ENCODE results near the gene KCNK3. TPM values are rescaled to one million over a fixed set of nuclear protein-coding genes. Genes with fewer than 3 reads are reported as not detected.
"Not testable (repeated sequence)": the region's sequence is repeated elsewhere in the genome, so short reads cannot be mapped to it uniquely, and the experiment has no call there.

Gene KCNK3
- total RNA-seq, 1 experiment from 2014 or later: 0.12 TPM

DNA sequence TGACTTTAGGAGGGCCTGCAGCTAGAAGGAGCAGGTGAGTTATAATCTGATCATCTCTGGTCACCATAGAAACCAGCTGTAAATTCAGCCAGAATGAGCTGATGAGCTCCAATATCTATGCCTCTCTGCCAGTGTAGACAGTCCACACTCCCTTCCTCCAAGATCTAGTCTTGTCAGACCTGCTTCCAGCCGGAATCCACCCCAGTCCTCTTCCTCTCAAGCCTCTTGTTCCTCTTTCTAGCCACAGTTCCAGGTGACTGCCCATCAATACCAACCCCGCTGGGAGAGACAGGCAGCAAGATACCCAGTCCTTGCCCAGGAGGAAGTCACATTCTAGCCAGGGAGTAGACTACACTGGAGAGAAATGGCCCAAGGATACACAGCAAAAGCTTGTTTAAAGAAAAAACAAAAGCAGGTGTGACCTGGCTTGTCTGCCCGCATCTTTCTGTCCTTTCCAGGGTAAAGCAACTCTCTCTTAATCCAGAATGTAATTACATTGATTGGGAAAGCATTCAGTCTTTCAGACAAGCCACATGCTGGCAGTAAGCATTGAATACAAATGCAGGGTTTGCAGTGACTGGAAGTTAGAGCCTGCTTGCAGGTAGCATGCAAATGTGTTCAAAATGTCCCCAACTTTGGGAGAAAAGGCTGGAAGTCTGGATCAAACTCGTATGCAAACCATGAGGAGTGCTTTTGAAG is 62.6 kb downstream of the KCNK3 start:
- DNase-seq (ENCODE audit: low spot score): no peak

DNA sequence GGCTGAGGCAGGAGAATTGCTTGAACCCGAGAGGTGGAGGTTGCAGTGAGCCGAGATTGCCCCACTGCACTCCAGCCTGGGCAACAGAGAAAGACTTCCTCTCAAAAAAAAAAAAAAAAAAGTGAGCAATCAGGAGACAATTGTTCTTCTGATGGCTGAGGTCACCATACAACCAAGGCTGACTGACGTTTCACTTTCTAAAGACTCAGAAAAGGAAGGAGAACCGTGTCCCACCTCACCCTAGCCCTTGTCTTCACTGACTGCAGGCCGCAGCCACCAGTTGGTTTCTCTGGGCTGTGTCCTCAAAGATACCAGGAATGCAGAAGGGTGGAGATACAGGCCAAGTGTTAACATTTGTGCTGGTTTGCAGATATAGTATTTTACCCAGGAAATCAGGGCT is 63.8 kb downstream of the KCNK3 start:
- no peak for DNase-seq (ENCODE audit: low spot score)

DNA sequence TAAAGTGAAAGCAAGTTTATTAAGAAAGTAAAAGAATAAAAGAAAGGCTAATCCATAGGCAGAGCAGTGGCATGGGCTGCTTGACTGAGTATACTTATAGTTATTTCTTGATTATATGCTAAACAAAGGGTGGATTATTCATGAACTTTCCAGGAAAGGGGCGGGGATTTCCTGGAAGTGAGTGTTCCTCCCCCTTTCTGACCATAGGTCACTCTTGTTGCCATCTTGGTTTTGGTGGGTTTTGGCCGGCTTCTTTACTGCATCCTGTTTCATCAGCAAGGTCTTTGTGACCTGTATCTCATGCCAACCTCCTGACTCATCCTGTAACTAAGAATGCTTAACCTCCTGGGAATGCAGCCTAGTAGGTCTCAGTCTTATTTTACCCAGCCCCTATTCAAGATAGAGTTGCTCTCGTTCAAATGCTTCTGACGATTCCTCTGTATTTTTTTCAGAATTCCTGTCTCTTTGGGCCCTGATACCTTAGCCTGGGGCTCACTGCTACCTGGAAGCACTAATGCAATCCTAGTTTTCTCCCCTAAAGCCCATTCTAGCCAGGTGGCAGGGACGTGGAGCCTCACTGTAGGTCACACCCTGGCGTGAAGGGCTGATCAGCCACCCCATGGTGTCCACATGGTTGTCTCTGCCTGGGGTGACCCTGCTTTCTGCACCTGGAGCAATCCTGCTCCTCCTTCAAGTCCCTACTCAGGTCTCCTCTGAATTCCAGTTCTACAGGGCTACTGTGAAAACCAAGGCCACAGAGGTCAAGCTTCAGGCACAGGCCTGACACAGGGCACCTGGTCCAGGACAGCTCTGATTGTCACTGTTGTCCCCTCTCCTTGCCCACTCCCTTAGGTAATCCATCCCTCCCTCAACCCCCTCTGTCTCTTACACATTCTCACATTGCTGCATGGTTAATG is 65.6 kb downstream of the KCNK3 start:
- peak; percentile 94 for DNase-seq (ENCODE audit: low spot score)

DNA sequence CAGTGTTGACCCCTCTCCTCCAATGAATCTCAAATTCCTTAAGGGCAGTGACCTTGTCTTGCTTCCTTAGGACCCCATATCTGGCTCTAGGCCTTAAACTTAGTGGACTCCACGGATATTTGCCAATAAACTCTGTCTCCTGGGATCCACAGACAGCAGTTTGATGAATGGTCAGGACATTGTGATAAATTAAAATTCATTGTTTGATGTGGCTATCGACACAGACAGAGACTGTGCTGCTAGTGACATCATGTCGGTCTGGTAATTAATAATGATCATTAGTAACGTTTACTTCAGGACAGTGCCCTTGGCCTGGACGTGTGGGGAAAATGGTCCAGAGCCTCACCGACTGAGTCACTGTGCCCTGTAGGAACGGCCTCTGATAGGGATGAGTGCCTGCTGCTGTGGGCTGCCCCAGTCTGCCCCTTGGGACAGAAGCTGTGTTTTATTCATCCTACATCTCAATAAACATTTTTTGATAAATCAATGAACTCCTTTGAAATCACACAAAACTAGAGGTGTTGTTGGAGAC is 66.3 kb downstream of the KCNK3 start:
- no peak for DNase-seq (ENCODE audit: low spot score)

DNA sequence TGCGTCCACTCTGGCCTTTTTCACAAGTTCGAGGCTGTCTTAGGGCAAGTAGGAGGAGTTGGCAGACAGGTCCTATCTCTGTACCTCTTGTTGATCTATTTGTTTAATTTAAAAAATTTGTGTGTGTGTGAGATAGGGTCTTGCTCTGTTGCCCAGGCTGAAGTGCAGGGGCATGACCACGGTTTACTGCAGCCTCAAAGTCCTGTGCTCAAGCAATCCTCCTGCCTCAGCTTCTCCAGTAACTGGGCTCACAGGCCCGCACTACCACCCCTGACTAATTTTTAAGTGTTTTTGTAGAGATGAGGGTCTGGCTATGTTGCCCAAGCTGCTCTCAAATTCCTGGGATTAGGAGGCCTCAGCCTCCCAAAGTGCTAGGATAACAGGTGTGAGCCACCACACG is 67.3 kb downstream of the KCNK3 start:
- no peak for DNase-seq (ENCODE audit: low spot score)

DNA sequence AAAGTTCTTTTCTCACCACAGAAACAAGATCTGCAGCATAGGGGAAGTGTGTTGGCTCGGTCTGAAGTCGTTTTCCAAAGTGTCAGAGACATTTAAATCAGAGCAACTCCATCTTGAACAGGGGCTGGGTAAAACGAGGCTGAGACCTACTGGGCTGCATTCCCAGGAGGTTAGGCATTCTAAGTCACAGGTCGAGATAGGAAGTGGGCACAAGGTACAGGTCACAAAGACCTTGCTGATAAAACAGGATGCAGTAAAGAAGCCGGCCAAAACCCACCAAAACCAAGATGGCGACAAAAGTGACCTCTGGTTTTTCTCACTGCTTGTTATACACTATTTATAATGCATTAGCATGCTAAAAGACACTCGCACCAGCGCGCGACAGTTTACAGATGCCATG is 68.5 kb downstream of the KCNK3 start:
- DNase-seq (ENCODE audit: low spot score): not testable (repeated sequence)

DNA sequence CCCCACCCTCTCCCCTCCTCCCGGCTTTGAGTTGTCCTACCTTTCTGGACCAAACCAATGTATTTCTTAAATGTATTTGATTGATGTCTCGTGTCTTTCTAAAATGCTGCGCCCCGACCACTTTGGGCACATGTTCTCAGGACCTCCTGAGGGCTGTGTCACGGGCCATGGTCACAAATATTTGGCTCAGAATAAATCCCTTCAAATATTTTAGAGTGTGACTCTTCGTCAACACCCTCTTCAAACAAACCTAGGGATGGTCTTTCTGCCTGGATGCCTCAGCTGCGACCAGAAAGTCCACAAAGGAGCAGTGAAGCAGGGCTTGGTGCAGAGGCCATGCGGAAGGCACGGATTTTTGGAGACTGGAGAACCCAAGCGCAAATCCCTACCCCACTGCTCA is 70.5 kb downstream of the KCNK3 start:
- no peak for DNase-seq (ENCODE audit: low spot score)

DNA sequence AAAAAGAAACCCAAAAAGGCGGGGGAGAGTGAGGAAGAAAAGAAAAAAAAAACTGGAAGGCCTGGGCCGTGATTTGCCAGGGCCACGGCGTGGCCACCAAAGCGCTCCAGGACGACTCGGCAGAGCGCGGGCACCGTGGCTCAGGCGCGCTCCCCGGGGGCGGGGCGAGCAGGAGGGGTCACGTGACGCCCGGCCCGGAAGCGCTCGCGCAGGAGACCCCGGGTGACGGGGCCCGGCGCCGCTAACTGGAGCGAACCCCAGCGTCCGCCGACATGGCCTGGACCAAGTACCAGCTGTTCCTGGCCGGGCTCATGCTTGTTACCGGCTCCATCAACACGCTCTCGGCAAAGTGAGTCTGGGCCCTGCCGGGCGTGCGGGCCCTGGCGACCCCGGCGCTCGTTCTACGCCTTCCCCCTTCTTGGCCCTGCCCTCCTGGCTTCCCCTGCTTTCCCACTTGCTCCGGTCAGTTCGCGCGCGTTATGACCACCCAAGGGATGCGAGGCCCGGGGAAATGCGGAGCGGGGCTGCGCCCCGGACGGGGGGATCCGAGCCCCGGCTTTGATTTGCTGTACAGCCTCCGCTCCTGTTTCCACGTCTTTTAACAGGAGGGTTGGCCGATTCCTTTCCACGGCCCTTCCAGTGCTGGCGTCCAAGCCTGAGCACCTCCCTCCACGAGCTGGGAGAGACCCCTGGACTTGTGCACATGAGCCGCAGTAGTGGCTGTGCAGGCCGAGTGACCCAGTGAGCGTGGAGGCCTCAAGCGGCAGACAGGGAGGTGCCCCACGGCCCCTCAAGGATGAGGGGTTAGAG is 71.8 kb downstream of the KCNK3 start, which contains the start of gene SLC35F6:
TSS of gene SLC35F6 (plus strand) at position 207 of the 810 bp plus-strand sequence. CDS start at position 273, 66 bp downstream.
- peak; percentile 55 for DNase-seq (ENCODE audit: low spot score)

DNA sequence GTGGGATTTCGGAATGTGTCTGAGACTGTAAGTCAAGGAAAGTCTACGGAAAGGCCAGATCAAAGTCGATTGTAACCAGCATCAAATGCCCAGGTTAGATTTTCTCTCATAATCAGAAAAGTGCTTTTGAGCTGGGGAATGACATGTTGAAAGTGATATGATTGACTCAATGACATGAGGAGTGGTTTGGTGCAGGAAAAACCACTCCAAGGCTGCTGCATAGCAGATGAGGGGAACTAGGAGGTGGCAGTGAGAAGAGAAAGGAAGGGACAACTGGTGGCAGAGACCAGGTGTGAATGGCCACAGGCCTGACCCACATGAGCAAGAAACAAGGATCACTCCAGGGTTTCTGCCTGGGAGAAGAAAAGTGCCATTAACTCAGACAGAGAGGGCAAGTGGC is 72.4 kb downstream of the KCNK3 start:
- DNase-seq (ENCODE audit: low spot score): no peak

DNA sequence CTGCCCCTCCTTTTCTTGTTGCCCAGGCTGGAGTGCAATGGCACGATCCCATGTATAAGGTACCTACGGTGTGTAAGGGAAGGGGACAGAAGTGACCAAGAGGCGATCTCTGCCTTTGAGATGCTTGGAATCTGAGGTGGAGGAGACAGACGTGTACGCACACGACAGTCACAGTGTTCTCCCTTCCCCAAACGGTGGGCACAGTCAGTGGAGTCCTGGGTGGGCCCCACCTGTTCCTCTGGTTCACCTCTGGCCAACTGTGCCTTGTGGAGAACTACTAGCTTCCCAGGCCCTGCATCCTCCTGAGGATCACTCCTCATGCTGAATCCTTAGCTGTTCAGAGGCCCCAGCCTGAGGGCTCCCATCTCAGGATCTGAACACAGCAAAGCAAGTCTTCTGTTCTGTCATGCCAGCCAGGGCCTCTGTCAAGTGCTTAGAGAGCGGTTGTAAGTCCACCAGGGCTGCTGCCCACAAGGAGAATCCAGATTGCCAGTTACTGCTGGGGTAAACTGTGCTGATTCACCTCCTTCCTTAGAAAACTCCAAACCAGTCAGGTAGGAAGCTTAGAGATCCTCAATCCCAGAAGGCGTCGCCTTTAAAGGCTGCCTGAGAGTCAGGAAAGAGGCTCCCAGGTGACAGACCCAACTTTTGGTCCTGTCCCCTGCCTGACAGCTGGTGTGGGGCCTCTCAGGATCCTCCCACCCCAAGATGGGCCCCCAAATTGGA is 73.1 kb downstream of the KCNK3 start:
- no peak for DNase-seq (ENCODE audit: low spot score)

DNA sequence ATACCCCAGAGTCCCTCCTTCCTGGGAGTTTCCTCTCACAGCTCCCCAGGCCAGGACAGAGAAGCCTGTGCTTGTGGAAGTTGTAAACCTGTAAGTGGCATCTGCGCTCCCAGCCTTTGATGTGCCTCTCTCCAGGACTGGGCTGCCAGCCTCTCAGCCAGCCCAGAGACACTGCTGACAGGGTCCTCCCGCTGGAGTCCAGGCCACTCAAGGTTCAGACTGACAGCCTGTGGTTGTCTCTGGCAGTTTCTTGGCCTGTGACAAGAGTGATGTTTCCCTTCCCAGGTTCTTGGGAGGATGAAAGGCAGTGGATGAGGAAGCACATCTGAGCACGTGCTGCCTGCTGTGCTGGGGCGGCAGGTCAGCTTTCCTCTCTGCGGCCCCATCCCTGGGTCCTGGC is 74.6 kb downstream of the KCNK3 start:
- DNase-seq (ENCODE audit: low spot score): no peak

DNA sequence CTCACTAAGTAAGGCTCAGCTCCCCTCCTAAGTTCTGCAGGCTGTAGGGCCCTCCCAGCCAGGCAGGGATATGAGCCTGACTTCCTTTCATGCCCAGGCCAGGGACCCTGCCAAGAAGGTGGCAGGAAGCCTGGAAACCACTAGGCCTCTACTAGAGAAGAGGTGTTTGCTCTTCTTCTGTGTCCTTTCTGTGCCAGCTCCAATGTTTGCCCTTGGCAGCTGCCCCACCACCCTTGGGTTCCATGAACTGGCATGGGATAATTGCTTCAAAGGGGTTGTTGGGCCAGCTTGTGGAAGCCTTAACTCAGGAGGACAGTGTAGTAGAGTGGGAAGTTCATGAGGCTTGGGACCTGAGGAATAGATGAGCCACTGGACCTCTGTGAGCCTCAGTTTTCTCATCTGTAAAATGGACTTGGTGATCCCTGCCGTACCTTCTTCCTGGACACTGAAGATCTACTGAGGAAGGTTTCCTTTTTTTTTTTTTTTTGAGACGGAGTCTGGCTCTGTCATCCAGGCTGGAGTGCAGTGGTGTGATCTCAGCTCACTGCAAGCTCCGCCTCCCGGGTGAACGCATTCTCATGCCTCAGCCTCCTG is 75.5 kb downstream of the KCNK3 start:
- DNase-seq (ENCODE audit: low spot score): no peak

DNA sequence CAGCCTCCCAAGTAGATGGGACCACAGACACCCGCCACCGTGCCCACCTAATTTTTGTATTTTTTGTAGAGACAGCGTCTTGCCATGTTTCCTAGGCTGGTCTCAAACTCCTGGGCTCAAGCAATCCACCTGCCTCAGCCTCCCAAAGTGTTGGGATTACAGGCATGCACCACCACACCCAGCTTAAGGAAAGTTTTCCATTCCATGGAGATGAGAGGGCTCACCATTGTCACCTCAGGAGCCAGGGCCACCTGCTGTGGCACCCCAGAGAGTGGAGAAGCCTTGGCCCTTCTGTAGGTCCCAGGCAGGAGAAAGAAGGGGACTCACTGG is 76.2 kb downstream of the KCNK3 start:
- DNase-seq (ENCODE audit: low spot score): no peak

DNA sequence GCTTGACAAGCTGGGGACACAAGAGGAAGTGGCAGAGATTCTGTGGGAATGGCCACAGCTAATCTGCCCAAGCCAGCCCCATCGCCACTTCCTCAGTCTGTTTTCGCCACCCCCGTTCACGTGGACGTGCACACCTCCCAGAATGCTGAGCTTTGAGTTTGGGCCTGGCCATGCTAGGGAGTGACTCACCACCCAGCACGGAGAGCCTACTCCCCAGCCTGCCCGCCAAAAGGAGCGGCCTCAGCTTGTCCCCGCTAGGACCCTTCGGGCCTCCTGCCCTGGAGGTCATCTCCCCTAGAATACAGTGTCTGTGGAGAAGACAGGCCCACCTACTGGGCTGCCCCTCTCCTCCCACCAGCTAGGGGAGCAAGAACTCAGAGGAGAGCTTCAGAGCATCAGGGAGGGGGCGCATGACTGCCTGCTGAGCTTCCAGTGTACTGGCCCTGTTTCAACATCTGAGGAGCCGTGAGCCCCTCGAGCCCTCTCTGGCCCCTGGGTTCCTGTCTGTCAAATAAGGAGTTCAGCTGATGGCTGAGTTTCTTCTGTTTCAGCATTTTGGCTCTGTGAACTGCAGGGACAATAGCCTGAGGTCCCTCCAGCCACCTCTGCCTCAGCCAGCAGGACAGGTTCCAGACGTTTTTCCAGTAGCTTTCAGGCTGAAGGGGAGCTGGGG is 76.7 kb downstream of the KCNK3 start:
- DNase-seq (ENCODE audit: low spot score): peak; percentile 68

DNA sequence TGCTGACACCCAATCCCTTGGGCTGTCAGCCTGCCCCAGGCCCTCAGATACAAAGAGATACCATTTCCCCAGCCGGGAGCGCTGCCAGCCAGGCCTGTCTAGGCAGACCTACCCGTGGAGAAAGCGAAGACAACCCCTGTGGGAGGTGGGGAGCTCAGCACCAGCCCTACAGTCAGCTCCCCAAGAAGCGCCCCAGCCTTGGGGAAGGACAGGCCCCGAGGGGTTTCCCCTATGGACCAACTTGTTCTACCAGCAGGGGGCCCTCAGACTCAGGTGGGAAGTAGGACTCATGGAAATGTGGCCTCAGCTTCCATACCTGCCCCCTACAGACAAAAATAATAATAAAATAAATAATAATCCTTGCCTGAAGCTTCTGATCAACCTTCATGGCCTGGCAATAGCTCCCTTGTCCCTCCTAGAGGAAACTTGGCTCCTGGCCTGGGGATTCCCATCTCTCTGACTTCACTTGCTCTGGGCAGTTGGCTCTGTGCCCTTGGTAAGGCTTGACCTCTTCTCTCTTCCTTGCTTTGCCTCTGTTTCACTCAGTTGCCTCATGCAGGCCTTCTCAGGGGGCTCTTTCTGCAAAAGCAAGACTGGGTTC is 78.6 kb downstream of the KCNK3 start:
- DNase-seq (ENCODE audit: low spot score): no peak

DNA sequence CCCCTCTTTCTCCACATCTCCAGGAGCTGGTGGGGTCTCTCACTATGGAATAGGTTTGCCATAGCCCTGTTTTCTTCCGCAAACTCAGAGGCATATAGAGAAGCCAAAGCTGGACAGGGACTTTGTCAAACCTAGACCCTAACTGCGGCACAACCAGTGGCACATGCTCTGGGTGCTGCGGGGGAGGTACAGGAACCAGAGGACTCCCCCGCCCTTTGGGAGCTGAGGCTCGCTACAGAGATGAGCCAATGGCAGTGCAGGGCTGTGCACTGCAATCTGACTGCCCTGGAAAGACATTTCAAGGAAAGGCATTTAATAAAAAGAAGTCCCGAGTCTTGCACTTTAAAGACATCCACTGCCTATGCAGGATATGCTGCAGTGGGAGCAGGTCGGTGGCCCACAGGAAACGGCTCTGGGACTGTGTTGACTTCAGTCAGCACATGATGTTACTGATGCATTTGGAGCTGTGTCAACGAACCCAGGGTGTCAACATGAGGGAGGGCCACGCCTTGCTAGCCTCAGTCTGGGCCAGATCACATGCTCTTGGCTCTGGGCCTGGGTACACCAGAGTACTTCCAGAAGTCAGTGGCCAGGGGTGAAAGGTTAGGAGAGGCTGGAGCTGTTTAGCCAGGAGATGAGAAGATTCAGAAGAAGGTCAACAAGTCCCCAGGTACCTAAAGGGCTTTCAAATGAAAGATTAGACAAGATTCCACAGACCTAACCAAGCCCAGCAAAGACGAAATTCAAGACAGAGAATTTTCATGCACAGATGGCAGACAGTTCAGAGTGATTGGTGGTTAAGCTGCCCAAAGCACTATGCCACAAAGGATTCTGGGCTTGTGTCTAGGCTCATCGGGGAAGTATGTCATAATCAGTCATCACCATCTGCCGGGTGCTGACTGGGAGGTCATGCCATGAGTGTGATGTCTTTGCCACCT is 79.8 kb downstream of the KCNK3 start:
- no peak for DNase-seq (ENCODE audit: low spot score)

DNA sequence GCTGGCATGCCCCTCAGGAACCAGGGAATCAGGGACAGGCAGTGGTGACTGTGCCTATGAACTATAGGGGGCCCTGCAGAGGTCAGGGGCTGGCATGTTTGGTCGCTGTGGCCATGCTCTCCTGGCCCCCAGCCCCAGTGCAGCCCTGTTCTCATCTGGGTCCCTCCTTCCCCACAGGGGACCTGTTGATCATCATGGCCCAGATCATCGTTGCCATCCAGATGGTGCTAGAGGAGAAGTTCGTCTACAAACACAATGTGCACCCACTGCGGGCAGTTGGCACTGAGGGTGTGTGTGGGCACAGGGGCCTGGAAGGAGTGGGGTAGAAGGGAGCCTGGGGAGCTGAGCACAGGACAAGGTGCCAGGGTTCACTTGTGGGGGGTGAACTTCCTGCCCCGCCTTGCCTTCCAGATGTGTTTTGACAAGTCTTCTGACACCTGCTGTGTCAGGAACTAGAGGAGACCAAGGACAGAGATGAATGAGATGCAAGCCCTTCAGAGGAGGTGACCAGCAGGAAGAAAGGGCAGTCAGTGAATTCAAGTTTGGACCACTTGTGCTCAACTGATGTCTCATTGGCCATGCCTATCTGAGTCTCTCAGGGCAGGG is 83.8 kb downstream of the KCNK3 start:
- no peak for DNase-seq (ENCODE audit: low spot score)

DNA sequence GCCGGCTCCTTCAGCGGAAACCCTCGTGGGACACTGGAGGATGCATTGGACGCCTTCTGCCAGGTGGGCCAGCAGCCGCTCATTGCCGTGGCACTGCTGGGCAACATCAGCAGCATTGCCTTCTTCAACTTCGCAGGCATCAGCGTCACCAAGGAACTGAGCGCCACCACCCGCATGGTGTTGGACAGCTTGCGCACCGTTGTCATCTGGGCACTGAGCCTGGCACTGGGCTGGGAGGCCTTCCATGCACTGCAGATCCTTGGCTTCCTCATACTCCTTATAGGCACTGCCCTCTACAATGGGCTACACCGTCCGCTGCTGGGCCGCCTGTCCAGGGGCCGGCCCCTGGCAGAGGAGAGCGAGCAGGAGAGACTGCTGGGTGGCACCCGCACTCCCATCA is 85.6 kb downstream of the KCNK3 start:
- no peak for DNase-seq (ENCODE audit: low spot score)
